ENCODE data around the gene KLHL14. TPM values are rescaled to one million over a fixed set of nuclear protein-coding genes. Genes with fewer than 3 reads are reported as not detected.

The KLHL14 gene
- total and polyA plus RNA-seq, 2 of the 13 experiments (the other 11 are each of a cell fraction or from before 2014, with no cell fraction given), result 16.0 to 41.8 TPM

- TF ChIP-seq ZNF839 (CRISPR knock-in tag; IDR thresholded peaks at IDR 0.05; ENCODE audit: borderline replicate concordance) (no peak), RBFOX2 (IDR thresholded peaks at IDR 0.05; ENCODE audit: low read depth, low read length) (peak; percentile 95), ZNF790 (CRISPR knock-in tag; IDR thresholded peaks at IDR 0.05; ENCODE audit: borderline replicate concordance) (no peak; the same call in 1 of the 2 replicates), ZNF207 (IDR thresholded peaks at IDR 0.05; ENCODE audit: borderline replicate concordance) (no peak), MTA3 (CRISPR knock-in tag; IDR thresholded peaks at IDR 0.05) (no peak), ZSCAN30 (CRISPR knock-in tag; IDR thresholded peaks at IDR 0.05) (no peak), TARDBP (CRISPR knock-in tag; IDR thresholded peaks at IDR 0.05) (no peak), MXD1 (CRISPR knock-in tag; IDR thresholded peaks at IDR 0.05) (0 out of 2 replicates have a peak, but pooled peaks have one; percentile 63), SP140L (CRISPR knock-in tag; IDR thresholded peaks at IDR 0.05; ENCODE audit: borderline replicate concordance) (no peak), POGK (CRISPR knock-in tag; conservative IDR thresholded peaks at IDR 0.05) (peak; percentile 23; the same call in 1 of the 2 replicates), ZNF205 (CRISPR knock-in tag; IDR thresholded peaks at IDR 0.05) (no peak), ZNF672 (CRISPR knock-in tag; IDR thresholded peaks at IDR 0.05) (no peak; the same call in 1 of the 2 replicates), CC2D1A (CRISPR knock-in tag; IDR thresholded peaks at IDR 0.05) (0 out of 2 replicates have a peak, but pooled peaks have one; percentile 50), TFDP1 (CRISPR knock-in tag; IDR thresholded peaks at IDR 0.05; ENCODE audit: borderline replicate concordance) (no peak), ZNF432 (CRISPR knock-in tag; IDR thresholded peaks at IDR 0.05; ENCODE audit: borderline replicate concordance) (no peak), ETV6 (CRISPR knock-in tag; conservative IDR thresholded peaks at IDR 0.05) (no peak), U2AF2 (IDR thresholded peaks at IDR 0.05; ENCODE audit: low read depth, low read length) (no peak), ZNF609 (CRISPR knock-in tag; IDR thresholded peaks at IDR 0.05; ENCODE audit: borderline replicate concordance) (no peak), FOSL1 (CRISPR knock-in tag; IDR thresholded peaks at IDR 0.05; ENCODE audit: borderline replicate concordance) (no peak), ZNF776 (CRISPR knock-in tag; IDR thresholded peaks at IDR 0.05) (peak; percentile 47; the same call in 1 of the 2 replicates), SALL1 (CRISPR knock-in tag; IDR thresholded peaks at IDR 0.05) (peak; percentile 13; the same call in 1 of the 2 replicates), CEBPG (CRISPR knock-in tag; IDR thresholded peaks at IDR 0.05) (no peak)
Observed at GRCh38 chr18:32770054-32770665, 2.7 kb downstream of the KLHL14 start (continued).

All from HepG2 (cell line).